HepG2 (cell line): Measurements from ENCODE around the gene ACTN4. TPM values are rescaled to one million over a fixed set of nuclear protein-coding genes. Genes with fewer than 3 reads are reported as not detected.
A peak's percentile ranks its signal among the peaks of the same experiment; 100 is the strongest.

Source experiments
- ATAC-seq: fragments of 200-7000 bp; cut with Tn5 transposase; 3 replicates; pipeline ENCODE4 v1.9.1; 2020; ENCODE audit warnings: mild to moderate bottlenecking, moderate library complexity
- BruUV-seq: library from RNA; stranded (reverse); fragments of 400-500 nt; replicated peaks from 2 replicates; lab custom pipeline; 2021; lab: Mats Ljungman, UMichigan
- CTCF ChIA-PET: fragments of 300-600 bp; formaldehyde crosslinking; extraction: SDS; loops from one replicate; lab custom pipeline; 2021; ENCODE audit warnings: low total read pairs, inconsistent platforms, low intra/inter-chr PET ratio; lab: Yijun Ruan, JAX
- POLR2A ChIA-PET: fragments of 350-600 bp; sonication (Branson Sonifier 250); formaldehyde crosslinking; loops from one replicate; lab custom pipeline; 2020; ENCODE audit warnings: antibody characterized with exemption, inconsistent platforms; lab: Yijun Ruan, JAX
- DNase-seq: peaks from one replicate; pipeline ENCODE4 v3.0.0-alpha.2; 2015; ENCODE audit warnings: low spot score
- FAIRE-seq: peaks from 3 replicates; lab custom pipeline; 2011; peaks lifted over from hg19 to GRCh38; lab: Jason Lieb, UNC
- H2AFZ ChIP-seq: one replicate; pipeline ENCODE4 v1.6.1; 2011; ENCODE audit warnings: low read length, inconsistent platforms
- H3K27ac ChIP-seq: fragments of 300-600 bp; 3 replicates; pipeline ENCODE4 v1.8.0; 2011; ENCODE audit warnings: mixed run types, mild to moderate bottlenecking, mixed read lengths, low read length, inconsistent platforms; ENCODE audit not compliant: insufficient read depth; ENCODE audit errors: extremely low read length
- H3K27me3 ChIP-seq, 2 experiments: fragments of 200-600 bp in 1 of 2; 2 replicates in 1 of 2; 3 replicates in 1 of 2; pipeline versions ENCODE4 v1.6.0 to v1.8.0; 2011; ENCODE audit warnings: low read length in 2 of 2, mild to moderate bottlenecking in 2 of 2, moderate library complexity in 2 of 2, inconsistent platforms in 1 of 2; ENCODE audit not compliant: insufficient read depth in 2 of 2, control insufficient read depth in 1 of 2
- H3K36me3 ChIP-seq, 2 experiments: fragments of 200-600 bp in 1 of 2; replicated peaks in 1 of 2; 2 replicates in 1 of 2; 3 replicates in 1 of 2; pipeline versions ENCODE4 v1.5.1 to v1.8.0; 2011; ENCODE audit warnings: low read length in 2 of 2, inconsistent platforms in 1 of 2; ENCODE audit not compliant: insufficient read depth in 2 of 2, control insufficient read depth in 1 of 2
- H3K4me1 ChIP-seq: 2 replicates; pipeline ENCODE4 v1.5.1; 2012; ENCODE audit warnings: low read length, inconsistent platforms; ENCODE audit not compliant: insufficient read depth
- H3K4me2 ChIP-seq: 2 replicates; pipeline ENCODE4 v1.6.0; 2011; ENCODE audit warnings: low read depth, low read length, inconsistent platforms
- H3K4me3 ChIP-seq, 3 experiments: fragments of 200-600 bp in 1 of 3; sonication (generic), shearing (Covaris generic) in 1 of 3; replicated peaks in 1 of 3; 2 replicates each; pipeline ENCODE4 v1.5.1; 2011 to 2016; ENCODE audit warnings: low read length in 3 of 3, inconsistent platforms in 2 of 3, low read depth in 2 of 3, mild to moderate bottlenecking in 2 of 3, control low read depth in 1 of 3, mixed read lengths in 1 of 3; ENCODE audit not compliant: insufficient read depth in 1 of 3
- H3K79me2 ChIP-seq: one replicate; pipeline ENCODE4 v1.6.1; 2011; ENCODE audit warnings: low read length, inconsistent platforms; ENCODE audit not compliant: insufficient read depth
- H3K9ac ChIP-seq: 2 replicates; pipeline ENCODE4 v1.6.0; 2011; ENCODE audit warnings: mild to moderate bottlenecking, low read depth, low read length, inconsistent platforms; ENCODE audit not compliant: insufficient read depth
- H3K9me3 ChIP-seq: 2 replicates; pipeline ENCODE4 v1.5.1; 2012; ENCODE audit warnings: mild to moderate bottlenecking, low read length
- H4K20me1 ChIP-seq: 2 replicates; pipeline ENCODE4 v1.6.0; 2011; ENCODE audit warnings: inconsistent platforms, mild to moderate bottlenecking, low read length, moderate library complexity; ENCODE audit not compliant: insufficient read depth
- AGO2 ChIP-seq: fragments of 200-400 bp; formaldehyde crosslinking; optimal IDR thresholded peaks from 2 replicates; pipeline ENCODE3; 2017; ENCODE audit warnings: mild to moderate bottlenecking, low read depth, low read length, moderate library complexity
- CTCF ChIP-seq: sonication (generic); formaldehyde crosslinking; IDR thresholded peaks from 2 replicates; pipeline ENCODE4 v1.5.0; 2020; ENCODE audit warnings: mild to moderate bottlenecking, missing genetic modification reagents, moderate library complexity
- FOXA3 ChIP-seq: IDR thresholded peaks from 2 replicates; pipeline ENCODE4 v1.6.1; 2016; ENCODE audit warnings: missing genetic modification reagents, missing compliant biosample characterization
- HNRNPL ChIP-seq: fragments of 200-400 bp; formaldehyde crosslinking; IDR thresholded peaks from 2 replicates; pipeline ENCODE4 v1.6.1; 2017; ENCODE audit warnings: mild to moderate bottlenecking, low read depth, low read length
- IRF1 ChIP-seq: sonication (generic); formaldehyde crosslinking; IDR thresholded peaks from 2 replicates; pipeline ENCODE4 v1.4.0; 2020; ENCODE audit warnings: low read depth, mild to moderate bottlenecking, missing genetic modification reagents
- MIER2 ChIP-seq: IDR thresholded peaks from 2 replicates; pipeline ENCODE4 v1.6.1; 2016; ENCODE audit warnings: missing biosample characterization, missing genetic modification reagents
- RAD21 ChIP-seq: fragments of 450-650 bp; formaldehyde crosslinking; IDR thresholded peaks from 2 replicates; pipeline ENCODE4 v1.5.0; 2020; ENCODE audit warnings: mild to moderate bottlenecking
- STAG1 ChIP-seq: sonication (generic); formaldehyde crosslinking; IDR thresholded peaks from 2 replicates; pipeline ENCODE4 v1.4.0; 2020; ENCODE audit warnings: missing genetic modification reagents
- YEATS2 ChIP-seq: sonication (generic); formaldehyde crosslinking; IDR thresholded peaks from 2 replicates; pipeline ENCODE4 v1.4.0; 2020; ENCODE audit warnings: missing genetic modification reagents, borderline replicate concordance
- ZBTB33 ChIP-seq: sonication (generic); formaldehyde crosslinking; IDR thresholded peaks from 2 replicates; pipeline ENCODE4 v1.4.0; 2020; ENCODE audit warnings: missing genetic modification reagents
- ZBTB42 ChIP-seq: sonication (generic); formaldehyde crosslinking; IDR thresholded peaks from 2 replicates; pipeline ENCODE4 v1.5.0; 2020; ENCODE audit warnings: mild to moderate bottlenecking, missing genetic modification reagents
- ZNF232 ChIP-seq: sonication (generic); formaldehyde crosslinking; IDR thresholded peaks from 2 replicates; pipeline ENCODE4 v1.4.0; 2020; ENCODE audit warnings: missing genetic modification reagents, borderline replicate concordance
- ZNF331 ChIP-seq: sonication (generic); formaldehyde crosslinking; IDR thresholded peaks from 2 replicates; pipeline ENCODE4 v1.4.0; 2020; ENCODE audit warnings: missing genetic modification reagents
- ZNF687 ChIP-seq: sonication (generic); formaldehyde crosslinking; IDR thresholded peaks from 2 replicates; pipeline ENCODE4 v1.5.1; 2020; ENCODE audit warnings: mild to moderate bottlenecking, missing genetic modification reagents, moderate library complexity
- WGBS: methylation state at CpG from one replicate; pipeline ENCODE4 v1.1.6; 2017; ENCODE audit warnings: low lambda C conversion rate; 5-methylcytosine and 5-hydroxymethylcytosine counted together
- in situ Hi-C: cut with HindIII; loops from 2 replicates; pipeline ENCODE4 v1.10.0; 2017; ENCODE audit warnings: low pct_unique_long_range_greater_than_20kb; ENCODE audit not compliant: extremely low pct_ligation_motif_present
- intact Hi-C: fragments of 100-400 bp; cut with micrococcal nuclease; formaldehyde crosslinking; loops from one replicate; pipeline ENCODE4 v1.10.0; 2022; ENCODE audit not compliant: unreplicated experiment
- polyA plus RNA-seq, 8 experiments: library from polyadenylated mRNA; depleted of rRNA in 3 of 8; stranded (reverse) in 7 of 8; unstranded in 1 of 8; fragments of >200 nt; fragmentation: Illumina TruSeq in 4 of 8; extraction: Trizol in 4 of 8; gene quantifications; 2 replicates each; pipeline versions ENCODE4 v1.2.1 to v1.2.3, GENCODE V29; 2011 to 2016; ENCODE audit warnings: low read depth in 4 of 8, missing spikeins in 1 of 8, mixed read lengths in 1 of 8; ENCODE audit not compliant: insufficient read depth in 1 of 8
- total RNA-seq, 5 experiments: library from RNA; depleted of rRNA; stranded (reverse); fragments of >200 nt; fragmentation: Illumina TruSeq; extraction: Trizol; gene quantifications; 2 replicates each; pipeline ENCODE4 v1.2.3, GENCODE V29; 2016; ENCODE audit warnings: low read depth in 1 of 5

ACTN4 gene
- total and polyA plus RNA-seq, 2 of the 13 experiments (the other 11 are each of a cell fraction or from before 2014, with no cell fraction given) = 171 to 192 TPM

- H3K4me2 ChIP-seq = no peak overlapping the region
- in situ Hi-C loops = no loop called here
- CTCF ChIA-PET = no interaction called here
- no peaks in the 10 kb centered on the region for H3K9me3 ChIP-seq
- no peak overlapping the region for H2AFZ ChIP-seq
- no peaks in the 10 kb centered on the region for H3K27me3 ChIP-seq
- 90% methylated on average over 20 of the region's 24 CpGs for WGBS
- ATAC-seq = peak; percentile 9; the same call in 2 of the 3 replicates
- no peak for FAIRE-seq
- H3K4me3 ChIP-seq = no peak overlapping the region
- DNase-seq = no peak
- POLR2A ChIA-PET = interaction anchor here (0.9 to 1.5 kb wide), 5 partner anchors 18 to 72 kb away, joined by 3 to 11 read pairs (median 4); partner anchors contain the start of gene ACTN4
- H3K9ac ChIP-seq = no peak overlapping the region
- peaks cover 50% of the 10 kb centered on the region for H3K4me1 ChIP-seq
- peaks cover 29 to 62% of the 10 kb centered on the region in 2 experiments; a peak in 4 of 5 replicates for H3K36me3 ChIP-seq
- H4K20me1 ChIP-seq = no peaks in the 10 kb centered on the region
- BruUV-seq = no TSS peak
- H3K27ac ChIP-seq = no peak overlapping the region
- intact Hi-C loops = no loop called here
- H3K79me2 ChIP-seq = no peaks in the 10 kb centered on the region
- TF ChIP-seq FOXA3 (CRISPR knock-in tag) (0 out of 2 replicates have a peak, but pooled peaks have one; percentile 2), RAD21 (CRISPR knock-in tag) (peak; percentile 46; the same call in 1 of the 2 replicates), ZNF232 (CRISPR knock-in tag) (no peak), MIER2 (CRISPR knock-in tag) (no peak), YEATS2 (no peak), ZNF687 (peak; percentile 52; the same call in 1 of the 2 replicates), AGO2 (peak; percentile 85), STAG1 (CRISPR knock-in tag) (peak; percentile 38), ZBTB42 (no peak), ZBTB33 (CRISPR knock-in tag) (peak; percentile 77; the same call in 1 of the 2 replicates), IRF1 (no peak), CTCF (CRISPR knock-in tag) (peak; percentile 58), ZNF331 (peak; percentile 80; the same call in 1 of the 2 replicates), HNRNPL (0 out of 2 replicates have a peak, but pooled peaks have one; percentile 36)
Measured at GRCh38 chr19:38718747-38719543, 71.5 kb downstream of the ACTN4 start.
